GM12878 (cell line): Measurements from ENCODE around the gene KCTD16. TPM values are rescaled to one million over a fixed set of nuclear protein-coding genes. Genes with fewer than 3 reads are reported as not detected.
A peak's percentile ranks its signal among the peaks of the same experiment; 100 is the strongest.

Source experiments
- ATF7 ChIP-seq: fragments of 450-650 bp; IDR thresholded peaks from 2 replicates; pipeline ENCODE4 v1.6.1; 2016; ENCODE audit warnings: low read depth, mild to moderate bottlenecking
- BCL11A ChIP-seq: IDR thresholded peaks from 2 replicates; pipeline ENCODE4 v1.6.1; 2011; ENCODE audit warnings: low read depth, low read length
- BHLHE40 ChIP-seq, 2 experiments: fragments of 450-650 bp in 1 of 2; IDR thresholded peaks; 2 replicates each; pipeline ENCODE4 v1.6.1; 2011 to 2017; ENCODE audit warnings: low read depth in 2 of 2, borderline replicate concordance in 1 of 2, improper control_type of control experiment in 1 of 2, low read length in 1 of 2, mild to moderate bottlenecking in 1 of 2
- CREM ChIP-seq: IDR thresholded peaks from 2 replicates; pipeline ENCODE4 v1.6.1; 2014; ENCODE audit warnings: antibody characterized with exemption, low read depth
- EZH2 ChIP-seq: IDR thresholded peaks from 2 replicates; pipeline ENCODE4 v1.6.1; 2012; ENCODE audit warnings: low read depth, mild to moderate bottlenecking, control low read depth, inconsistent platforms, low read length, borderline replicate concordance; ENCODE audit not compliant: control insufficient read depth
- KAT2A ChIP-seq: conservative IDR thresholded peaks from 2 replicates; pipeline ENCODE4 v1.6.1; 2011; ENCODE audit warnings: low read depth, low read length; ENCODE audit not compliant: control insufficient read depth
- MEF2A ChIP-seq: IDR thresholded peaks from 2 replicates; pipeline ENCODE4 v1.6.1; 2011; ENCODE audit warnings: low read depth, mild to moderate bottlenecking, low read length, moderate library complexity; ENCODE audit not compliant: insufficient read depth
- NFXL1 ChIP-seq: fragments of 450-650 bp; IDR thresholded peaks from 2 replicates; pipeline ENCODE4 v1.6.1; 2017; ENCODE audit warnings: antibody characterized with exemption, mild to moderate bottlenecking, borderline replicate concordance
- PML ChIP-seq: IDR thresholded peaks from 2 replicates; pipeline ENCODE4 v1.6.1; 2012; ENCODE audit warnings: low read length, inconsistent platforms
- POLR2A ChIP-seq: IDR thresholded peaks from 2 replicates; pipeline ENCODE4 v1.6.1; 2011; ENCODE audit warnings: low read depth, mild to moderate bottlenecking, low read length
- SIX5 ChIP-seq: IDR thresholded peaks from 2 replicates; pipeline ENCODE4 v1.6.1; 2011; ENCODE audit warnings: mild to moderate bottlenecking, low read depth, low read length, moderate library complexity; ENCODE audit not compliant: severe bottlenecking
- SMAD1 ChIP-seq: fragments of 450-650 bp; IDR thresholded peaks from 2 replicates; pipeline ENCODE4 v1.6.1; 2018; ENCODE audit warnings: mild to moderate bottlenecking, low read depth; ENCODE audit not compliant: partially characterized antibody
- SMARCA5 ChIP-seq: fragments of 450-650 bp; IDR thresholded peaks from 2 replicates; pipeline ENCODE4 v1.6.1; 2017; ENCODE audit warnings: mild to moderate bottlenecking
- SPI1 ChIP-seq: IDR thresholded peaks from 2 replicates; pipeline ENCODE4 v1.6.1; 2011; ENCODE audit warnings: low read depth, mild to moderate bottlenecking, low read length, moderate library complexity, borderline replicate concordance; ENCODE audit not compliant: insufficient read depth
- SREBF1 ChIP-seq: IDR thresholded peaks from 2 replicates; pipeline ENCODE4 v1.6.1; 2012; ENCODE audit warnings: mild to moderate bottlenecking, low read length
- SREBF2 ChIP-seq: IDR thresholded peaks from 2 replicates; pipeline ENCODE4 v1.6.1; 2012; ENCODE audit warnings: mild to moderate bottlenecking, low read length
- STAT1 ChIP-seq: fragments of 450-650 bp; conservative IDR thresholded peaks from 2 replicates; pipeline ENCODE4 v1.6.1; 2014; ENCODE audit warnings: antibody characterized with exemption, mild to moderate bottlenecking
- TCF3 ChIP-seq: IDR thresholded peaks from 2 replicates; pipeline ENCODE4 v1.6.1; 2012; ENCODE audit warnings: low read depth, mild to moderate bottlenecking, low read length, borderline replicate concordance; ENCODE audit not compliant: insufficient read depth
- ZBED1 ChIP-seq: IDR thresholded peaks from 2 replicates; pipeline ENCODE4 v1.6.1; 2016; ENCODE audit warnings: borderline replicate concordance
- polyA plus RNA-seq, 11 experiments: library from polyadenylated mRNA; depleted of rRNA in 4 of 11; unstranded in 6 of 11; stranded (reverse) in 5 of 11; fragments of >200 nt; fragmentation: Nextera tagmentation in 4 of 11; fragmentation: Illumina TruSeq in 1 of 11; extraction: Ambion mirVana in 4 of 11; extraction: Trizol in 1 of 11; gene quantifications; 1 replicate in 1 of 11; 2 replicates in 10 of 11; pipeline versions ENCODE4 v1.2.1 to v1.2.3, GENCODE V29; 2011 to 2016; ENCODE audit warnings: inconsistent platforms in 2 of 11, missing spikeins in 2 of 11, low read depth in 1 of 11
- total RNA-seq, 4 experiments: library from RNA; depleted of rRNA in 3 of 4; stranded (reverse); fragments of >200 nt in 3 of 4; fragmentation: Illumina TruSeq in 1 of 4; extraction: Trizol in 1 of 4; gene quantifications; 2 replicates each; pipeline versions ENCODE4 v1.2.1 to v1.2.3, GENCODE V29; 2013 to 2021
- TF ChIP-seq, protein P1 (sequence below): IDR thresholded peaks from 2 replicates; pipeline ENCODE4 v1.6.1; 2012; ENCODE audit warnings: mild to moderate bottlenecking, low read depth, low read length
- TF ChIP-seq, protein P2 (sequence below): fragments of 150-350 bp; IDR thresholded peaks from 2 replicates; pipeline ENCODE4 v1.6.1; 2016; ENCODE audit warnings: low read depth, low read length
- TF ChIP-seq, protein P3 (sequence below): fragments of 450-650 bp; IDR thresholded peaks from 2 replicates; pipeline ENCODE4 v1.6.1; 2017; ENCODE audit warnings: mild to moderate bottlenecking
- TF ChIP-seq, protein P4 (sequence below): IDR thresholded peaks from 2 replicates; pipeline ENCODE4 v1.6.1; 2011; ENCODE audit warnings: low read depth, mild to moderate bottlenecking, low read length, moderate library complexity, borderline replicate concordance; ENCODE audit errors: extremely low read depth

KCTD16 gene
- total and polyA plus RNA-seq, 10 of the 15 experiments (the other 5 are each of a cell fraction or from before 2014, with no cell fraction given), result 0.03 to 0.10 (median 0.06) TPM; not detected in 3

DNA sequence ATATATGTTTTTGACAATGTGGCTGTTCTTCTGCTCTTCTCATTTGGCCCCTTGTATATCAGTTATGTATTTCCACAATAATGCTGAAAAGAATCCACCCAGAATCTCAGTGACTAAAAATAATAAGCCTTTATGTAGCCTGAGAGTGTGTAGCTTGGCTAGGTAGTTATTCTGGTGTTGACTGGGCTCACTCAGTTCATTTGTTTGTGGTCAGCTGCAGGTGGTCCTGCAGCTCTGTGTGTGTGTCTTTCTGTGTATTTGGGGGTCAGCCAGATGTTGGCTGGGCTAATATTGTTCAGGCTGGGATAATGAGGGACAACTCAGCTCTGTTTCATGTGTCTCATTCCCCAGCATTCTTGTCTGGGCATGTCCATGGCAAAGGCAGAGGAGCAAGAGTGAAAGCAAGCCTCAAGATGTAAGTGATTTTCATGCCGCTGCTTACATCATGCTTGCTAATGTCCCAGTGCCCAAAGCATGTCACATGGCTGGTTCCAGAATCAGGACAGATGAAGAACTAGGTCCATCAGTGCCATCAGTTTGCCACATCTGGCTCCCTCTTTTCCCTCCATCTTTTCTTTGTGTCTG lies 162.8 kb downstream of the KCTD16 start (continued):
- TF ChIP-seq SREBF1 (no peak), SPI1 (no peak), SMARCA5 (no peak), SIX5 (no peak), KAT2A (no peak), EZH2 (no peak), TCF3 (peak; percentile 67; the same call in 1 of the 2 replicates), CREM (peak; percentile 41; the same call in 1 of the 2 replicates), BCL11A (no peak; the same call in 1 of the 2 replicates), SREBF2 (no peak), NFXL1 (no peak), PML (no peak), SMAD1 (no peak), ZBED1 (peak; percentile 57; the same call in 1 of the 2 replicates), POLR2A (no peak), BHLHE40 (IDR thresholded peaks at IDR 0.05; ENCODE audit: borderline replicate concordance in 1 of 2, low read depth in 2 of 2, low read length in 1 of 2) (no peak), STAT1 (no peak), ATF7 (no peak), MEF2A (0 out of 2 replicates have a peak, but pooled peaks have one; percentile 33)
- TF ChIP-seq, protein P1, sequence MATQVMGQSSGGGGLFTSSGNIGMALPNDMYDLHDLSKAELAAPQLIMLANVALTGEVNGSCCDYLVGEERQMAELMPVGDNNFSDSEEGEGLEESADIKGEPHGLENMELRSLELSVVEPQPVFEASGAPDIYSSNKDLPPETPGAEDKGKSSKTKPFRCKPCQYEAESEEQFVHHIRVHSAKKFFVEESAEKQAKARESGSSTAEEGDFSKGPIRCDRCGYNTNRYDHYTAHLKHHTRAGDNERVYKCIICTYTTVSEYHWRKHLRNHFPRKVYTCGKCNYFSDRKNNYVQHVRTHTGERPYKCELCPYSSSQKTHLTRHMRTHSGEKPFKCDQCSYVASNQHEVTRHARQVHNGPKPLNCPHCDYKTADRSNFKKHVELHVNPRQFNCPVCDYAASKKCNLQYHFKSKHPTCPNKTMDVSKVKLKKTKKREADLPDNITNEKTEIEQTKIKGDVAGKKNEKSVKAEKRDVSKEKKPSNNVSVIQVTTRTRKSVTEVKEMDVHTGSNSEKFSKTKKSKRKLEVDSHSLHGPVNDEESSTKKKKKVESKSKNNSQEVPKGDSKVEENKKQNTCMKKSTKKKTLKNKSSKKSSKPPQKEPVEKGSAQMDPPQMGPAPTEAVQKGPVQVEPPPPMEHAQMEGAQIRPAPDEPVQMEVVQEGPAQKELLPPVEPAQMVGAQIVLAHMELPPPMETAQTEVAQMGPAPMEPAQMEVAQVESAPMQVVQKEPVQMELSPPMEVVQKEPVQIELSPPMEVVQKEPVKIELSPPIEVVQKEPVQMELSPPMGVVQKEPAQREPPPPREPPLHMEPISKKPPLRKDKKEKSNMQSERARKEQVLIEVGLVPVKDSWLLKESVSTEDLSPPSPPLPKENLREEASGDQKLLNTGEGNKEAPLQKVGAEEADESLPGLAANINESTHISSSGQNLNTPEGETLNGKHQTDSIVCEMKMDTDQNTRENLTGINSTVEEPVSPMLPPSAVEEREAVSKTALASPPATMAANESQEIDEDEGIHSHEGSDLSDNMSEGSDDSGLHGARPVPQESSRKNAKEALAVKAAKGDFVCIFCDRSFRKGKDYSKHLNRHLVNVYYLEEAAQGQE, result no peak
- TF ChIP-seq, protein P2, sequence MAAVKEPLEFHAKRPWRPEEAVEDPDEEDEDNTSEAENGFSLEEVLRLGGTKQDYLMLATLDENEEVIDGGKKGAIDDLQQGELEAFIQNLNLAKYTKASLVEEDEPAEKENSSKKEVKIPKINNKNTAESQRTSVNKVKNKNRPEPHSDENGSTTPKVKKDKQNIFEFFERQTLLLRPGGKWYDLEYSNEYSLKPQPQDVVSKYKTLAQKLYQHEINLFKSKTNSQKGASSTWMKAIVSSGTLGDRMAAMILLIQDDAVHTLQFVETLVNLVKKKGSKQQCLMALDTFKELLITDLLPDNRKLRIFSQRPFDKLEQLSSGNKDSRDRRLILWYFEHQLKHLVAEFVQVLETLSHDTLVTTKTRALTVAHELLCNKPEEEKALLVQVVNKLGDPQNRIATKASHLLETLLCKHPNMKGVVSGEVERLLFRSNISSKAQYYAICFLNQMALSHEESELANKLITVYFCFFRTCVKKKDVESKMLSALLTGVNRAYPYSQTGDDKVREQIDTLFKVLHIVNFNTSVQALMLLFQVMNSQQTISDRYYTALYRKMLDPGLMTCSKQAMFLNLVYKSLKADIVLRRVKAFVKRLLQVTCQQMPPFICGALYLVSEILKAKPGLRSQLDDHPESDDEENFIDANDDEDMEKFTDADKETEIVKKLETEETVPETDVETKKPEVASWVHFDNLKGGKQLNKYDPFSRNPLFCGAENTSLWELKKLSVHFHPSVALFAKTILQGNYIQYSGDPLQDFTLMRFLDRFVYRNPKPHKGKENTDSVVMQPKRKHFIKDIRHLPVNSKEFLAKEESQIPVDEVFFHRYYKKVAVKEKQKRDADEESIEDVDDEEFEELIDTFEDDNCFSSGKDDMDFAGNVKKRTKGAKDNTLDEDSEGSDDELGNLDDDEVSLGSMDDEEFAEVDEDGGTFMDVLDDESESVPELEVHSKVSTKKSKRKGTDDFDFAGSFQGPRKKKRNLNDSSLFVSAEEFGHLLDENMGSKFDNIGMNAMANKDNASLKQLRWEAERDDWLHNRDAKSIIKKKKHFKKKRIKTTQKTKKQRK, result no peak
- TF ChIP-seq, protein P3, sequence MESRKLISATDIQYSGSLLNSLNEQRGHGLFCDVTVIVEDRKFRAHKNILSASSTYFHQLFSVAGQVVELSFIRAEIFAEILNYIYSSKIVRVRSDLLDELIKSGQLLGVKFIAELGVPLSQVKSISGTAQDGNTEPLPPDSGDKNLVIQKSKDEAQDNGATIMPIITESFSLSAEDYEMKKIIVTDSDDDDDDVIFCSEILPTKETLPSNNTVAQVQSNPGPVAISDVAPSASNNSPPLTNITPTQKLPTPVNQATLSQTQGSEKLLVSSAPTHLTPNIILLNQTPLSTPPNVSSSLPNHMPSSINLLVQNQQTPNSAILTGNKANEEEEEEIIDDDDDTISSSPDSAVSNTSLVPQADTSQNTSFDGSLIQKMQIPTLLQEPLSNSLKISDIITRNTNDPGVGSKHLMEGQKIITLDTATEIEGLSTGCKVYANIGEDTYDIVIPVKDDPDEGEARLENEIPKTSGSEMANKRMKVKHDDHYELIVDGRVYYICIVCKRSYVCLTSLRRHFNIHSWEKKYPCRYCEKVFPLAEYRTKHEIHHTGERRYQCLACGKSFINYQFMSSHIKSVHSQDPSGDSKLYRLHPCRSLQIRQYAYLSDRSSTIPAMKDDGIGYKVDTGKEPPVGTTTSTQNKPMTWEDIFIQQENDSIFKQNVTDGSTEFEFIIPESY, result no peak
- TF ChIP-seq, protein P4, sequence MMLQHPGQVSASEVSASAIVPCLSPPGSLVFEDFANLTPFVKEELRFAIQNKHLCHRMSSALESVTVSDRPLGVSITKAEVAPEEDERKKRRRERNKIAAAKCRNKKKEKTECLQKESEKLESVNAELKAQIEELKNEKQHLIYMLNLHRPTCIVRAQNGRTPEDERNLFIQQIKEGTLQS, result no peak
